ENCODE data around the gene NCAPG2.

DNA sequence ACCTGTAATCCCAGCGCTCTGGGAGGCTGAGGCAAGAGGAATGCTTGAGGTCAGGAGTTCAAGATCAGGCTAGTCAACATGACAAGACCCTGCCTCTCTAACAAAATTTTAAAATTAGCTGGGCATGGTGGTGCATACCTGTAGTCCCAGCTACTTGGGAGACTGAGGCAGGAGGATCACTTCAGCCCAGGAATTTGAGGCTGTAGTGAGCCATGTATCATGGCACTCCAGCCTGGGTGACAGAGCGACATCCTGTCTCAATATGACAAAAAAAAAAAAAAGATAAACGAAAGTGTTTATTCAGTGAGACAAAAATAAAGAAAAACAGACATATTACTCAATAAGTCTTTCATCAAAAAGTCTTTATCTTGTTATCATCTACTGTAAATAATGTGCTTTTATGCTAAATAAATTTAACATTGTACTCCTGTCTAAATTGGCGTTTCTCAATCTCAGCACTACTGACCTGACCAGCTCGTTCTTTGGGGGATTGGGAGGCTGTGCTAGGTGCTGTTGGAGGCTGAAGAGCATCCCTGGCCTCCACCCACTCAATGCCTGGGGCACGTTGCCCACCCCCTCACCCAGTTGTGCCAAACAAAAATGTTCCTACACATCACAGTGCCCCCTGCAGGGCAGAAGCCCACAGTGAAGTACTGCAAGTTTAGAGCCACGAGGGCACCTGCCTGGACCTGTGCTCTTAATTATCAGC, 57.7 kb downstream of the NCAPG2 start:
- TF ChIP-seq EZH2 (IDR thresholded peaks at IDR 0.05; ENCODE audit: insufficient read depth, poor library complexity, severe bottlenecking) (no peak), EZH2phosphoT487 (IDR thresholded peaks at IDR 0.05; ENCODE audit: insufficient read depth, low read depth) (no peak)
